ENCODE data around the gene LRRFIP1. TPM values are rescaled to one million over a fixed set of nuclear protein-coding genes. Genes with fewer than 3 reads are reported as not detected.

Gene LRRFIP1
- polyA plus RNA-seq, 1 donor from 2014 or later: 96.3 TPM

GRCh38 chr2:237691908-237692600, 64.7 kb downstream of the LRRFIP1 start:
- TF ChIP-seq POLR2AphosphoS5 (IDR thresholded peaks at IDR 0.05) (no peak), RAD21 (conservative IDR thresholded peaks at IDR 0.05) (peak; percentile 16)
- H3K27me3 ChIP-seq (ENCODE audit: insufficient read depth, low read depth, low read length): peaks cover 22% of the 10 kb centered on the region
- H4K20me1 ChIP-seq (ENCODE audit: insufficient read depth): peaks cover 8% of the 10 kb centered on the region
- peaks cover 9% of the 10 kb centered on the region for H3K79me2 ChIP-seq (replicated peaks; ENCODE audit: insufficient read depth, low read length)
- H3K9me3 ChIP-seq (ENCODE audit: low read length): no peaks in the 10 kb centered on the region
- no peak overlapping the region for H2AFZ ChIP-seq (ENCODE audit: low read depth, low read length)
- H3K36me3 ChIP-seq (ENCODE audit: insufficient read depth, low read length): no peaks in the 10 kb centered on the region
- no peak overlapping the region for H3K27ac ChIP-seq (ENCODE audit: low read length)
- peak overlapping the region; percentile 79 for H3K4me3 ChIP-seq (ENCODE audit: low read length)
- H3K9me2 ChIP-seq (ENCODE audit: insufficient read depth, low read length): no peaks in the 10 kb centered on the region
- peaks cover 7% of the 10 kb centered on the region for H3F3A ChIP-seq (ENCODE audit: insufficient read depth, low read length, poor library complexity, severe bottlenecking)
- peak overlapping the region; percentile 41 for H3K9ac ChIP-seq (ENCODE audit: low read length)
- peak overlapping the region; percentile 76 for H3K4me2 ChIP-seq (ENCODE audit: low read length)

GRCh38 chr2:237692601-237693290, 65.4 kb downstream of the LRRFIP1 start:
- Histone ChIP-seq H3K9me2 (ENCODE audit: insufficient read depth, low read length) (no peaks in the 10 kb centered on the region), H3K4me2 (ENCODE audit: low read length) (peak overlapping the region; percentile 76), H3K9me3 (ENCODE audit: low read length) (no peaks in the 10 kb centered on the region), H3F3A (ENCODE audit: insufficient read depth, low read length, poor library complexity, severe bottlenecking) (peaks cover 7% of the 10 kb centered on the region), H3K27ac (ENCODE audit: low read length) (no peak overlapping the region), H3K27me3 (ENCODE audit: insufficient read depth, low read depth, low read length) (peaks cover 22% of the 10 kb centered on the region), H3K36me3 (ENCODE audit: insufficient read depth, low read length) (no peaks in the 10 kb centered on the region), H4K20me1 (ENCODE audit: insufficient read depth) (peaks cover 8% of the 10 kb centered on the region), H3K4me3 (ENCODE audit: low read length) (peak overlapping the region; percentile 79), H2AFZ (ENCODE audit: low read depth, low read length) (no peak overlapping the region), H3K9ac (ENCODE audit: low read length) (peak overlapping the region; percentile 41), H3K79me2 (replicated peaks; ENCODE audit: insufficient read depth, low read length) (peaks cover 9% of the 10 kb centered on the region)
- TF ChIP-seq MXI1 (conservative IDR thresholded peaks at IDR 0.05; ENCODE audit: poor library complexity, severe bottlenecking): peak; percentile 65
- no peak for TF ChIP-seq CTCF (IDR thresholded peaks at IDR 0.05; ENCODE audit: poor library complexity, severe bottlenecking)

- peaks cover 9% of the 10 kb centered on the region for H3K79me2 ChIP-seq (replicated peaks; ENCODE audit: insufficient read depth, low read length)
- H3K27me3 ChIP-seq (ENCODE audit: insufficient read depth, low read depth, low read length): peaks cover 22% of the 10 kb centered on the region
- H3K9me3 ChIP-seq (ENCODE audit: low read length): no peaks in the 10 kb centered on the region
- TF ChIP-seq RAD21 (conservative IDR thresholded peaks at IDR 0.05) (no peak), TAF1 (IDR thresholded peaks at IDR 0.05; ENCODE audit: low read depth) (no peak), POLR2AphosphoS5 (IDR thresholded peaks at IDR 0.05) (no peak), EZH2 (IDR thresholded peaks at IDR 0.05; ENCODE audit: borderline replicate concordance, insufficient read depth, low read length, poor library complexity, severe bottlenecking) (no peak)
- TF ChIP-seq, protein P1, sequence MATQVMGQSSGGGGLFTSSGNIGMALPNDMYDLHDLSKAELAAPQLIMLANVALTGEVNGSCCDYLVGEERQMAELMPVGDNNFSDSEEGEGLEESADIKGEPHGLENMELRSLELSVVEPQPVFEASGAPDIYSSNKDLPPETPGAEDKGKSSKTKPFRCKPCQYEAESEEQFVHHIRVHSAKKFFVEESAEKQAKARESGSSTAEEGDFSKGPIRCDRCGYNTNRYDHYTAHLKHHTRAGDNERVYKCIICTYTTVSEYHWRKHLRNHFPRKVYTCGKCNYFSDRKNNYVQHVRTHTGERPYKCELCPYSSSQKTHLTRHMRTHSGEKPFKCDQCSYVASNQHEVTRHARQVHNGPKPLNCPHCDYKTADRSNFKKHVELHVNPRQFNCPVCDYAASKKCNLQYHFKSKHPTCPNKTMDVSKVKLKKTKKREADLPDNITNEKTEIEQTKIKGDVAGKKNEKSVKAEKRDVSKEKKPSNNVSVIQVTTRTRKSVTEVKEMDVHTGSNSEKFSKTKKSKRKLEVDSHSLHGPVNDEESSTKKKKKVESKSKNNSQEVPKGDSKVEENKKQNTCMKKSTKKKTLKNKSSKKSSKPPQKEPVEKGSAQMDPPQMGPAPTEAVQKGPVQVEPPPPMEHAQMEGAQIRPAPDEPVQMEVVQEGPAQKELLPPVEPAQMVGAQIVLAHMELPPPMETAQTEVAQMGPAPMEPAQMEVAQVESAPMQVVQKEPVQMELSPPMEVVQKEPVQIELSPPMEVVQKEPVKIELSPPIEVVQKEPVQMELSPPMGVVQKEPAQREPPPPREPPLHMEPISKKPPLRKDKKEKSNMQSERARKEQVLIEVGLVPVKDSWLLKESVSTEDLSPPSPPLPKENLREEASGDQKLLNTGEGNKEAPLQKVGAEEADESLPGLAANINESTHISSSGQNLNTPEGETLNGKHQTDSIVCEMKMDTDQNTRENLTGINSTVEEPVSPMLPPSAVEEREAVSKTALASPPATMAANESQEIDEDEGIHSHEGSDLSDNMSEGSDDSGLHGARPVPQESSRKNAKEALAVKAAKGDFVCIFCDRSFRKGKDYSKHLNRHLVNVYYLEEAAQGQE (IDR thresholded peaks at IDR 0.05; ENCODE audit: borderline replicate concordance): no peak
- peaks cover 8% of the 10 kb centered on the region for H4K20me1 ChIP-seq (ENCODE audit: insufficient read depth)
- no peak overlapping the region for H2AFZ ChIP-seq (ENCODE audit: low read depth, low read length)
- H3F3A ChIP-seq (ENCODE audit: insufficient read depth, low read length, poor library complexity, severe bottlenecking): peaks cover 7% of the 10 kb centered on the region
- H3K4me3 ChIP-seq (ENCODE audit: low read length): no peak overlapping the region
- H3K4me2 ChIP-seq (ENCODE audit: low read length): no peak overlapping the region
- no peak overlapping the region for H3K27ac ChIP-seq (ENCODE audit: low read length)
- H3K9ac ChIP-seq (ENCODE audit: low read length): no peak overlapping the region
- no peaks in the 10 kb centered on the region for H3K9me2 ChIP-seq (ENCODE audit: insufficient read depth, low read length)
- no peaks in the 10 kb centered on the region for H3K36me3 ChIP-seq (ENCODE audit: insufficient read depth, low read length)
Measured at GRCh38 chr2:237693291-237693994, 66.1 kb downstream of the LRRFIP1 start.
